B cell (primary cell): ENCODE data around the gene CAMK1D. TPM values are rescaled to one million over a fixed set of nuclear protein-coding genes. Genes with fewer than 3 reads are reported as not detected.
A peak's percentile ranks its signal among the peaks of the same experiment; 100 is the strongest.

Source experiments
- ATAC-seq: fragments of 200-7000 bp; cut with Tn5 transposase; one replicate; pipeline ENCODE4 v1.10.0; 2021; ENCODE audit warnings: low read depth, mild to moderate bottlenecking, moderate number of reproducible peaks, moderate library complexity
- CTCF ChIA-PET: fragments of 350-600 bp; sonication (Branson Sonifier 250); formaldehyde crosslinking; loops from one replicate; lab custom pipeline; 2021; ENCODE audit warnings: antibody characterized with exemption, inconsistent platforms; lab: Charles Lee
- POLR2A ChIA-PET: fragments of 350-600 bp; sonication (Branson Sonifier 250); formaldehyde crosslinking; loops from one replicate; lab custom pipeline; 2021; ENCODE audit warnings: antibody characterized with exemption; lab: Charles Lee
- DNase-seq: peaks from one replicate; pipeline ENCODE4 v3.0.0; 2013
- H2AFZ ChIP-seq: 2 replicates; pipeline ENCODE4 v1.6.1; 2012; ENCODE audit warnings: mild to moderate bottlenecking, low read depth, low read length; ENCODE audit not compliant: insufficient read depth, poor library complexity, severe bottlenecking
- H3K27ac ChIP-seq, 2 donors: 1 replicate in 1 of 2; 2 replicates in 1 of 2; pipeline ENCODE4 v1.5.1; 2012 to 2013; ENCODE audit warnings: low read length in 2 of 2, mild to moderate bottlenecking in 2 of 2, moderate library complexity in 1 of 2
- H3K27me3 ChIP-seq, 4 experiments: fragments of 200-600 bp in 1 of 4; sonication (generic) in 1 of 4; replicated peaks in 1 of 4; 1 replicate in 2 of 4; 2 replicates in 2 of 4; pipeline versions ENCODE4 v1.6.1 to v1.7.0; 2013 to 2016; ENCODE audit warnings: low read length in 3 of 4, mild to moderate bottlenecking in 2 of 4, mixed read lengths in 1 of 4, moderate library complexity in 1 of 4; ENCODE audit not compliant: insufficient read depth in 4 of 4, control insufficient read depth in 3 of 4; ENCODE audit errors: control extremely low read depth in 1 of 4
- H3K36me3 ChIP-seq, 2 experiments: replicated peaks in 1 of 2; 1 replicate in 1 of 2; 2 replicates in 1 of 2; pipeline versions ENCODE4 v1.6.1 to v1.7.1; 2013; ENCODE audit warnings: low read length in 1 of 2; ENCODE audit not compliant: insufficient read depth in 2 of 2, control insufficient read depth in 1 of 2; ENCODE audit errors: control extremely low read depth in 1 of 2, extremely low read depth in 1 of 2
- H3K4me1 ChIP-seq, 2 donors: fragments of 200-600 bp in 1 of 2; sonication (generic) in 1 of 2; 1 replicate in 1 of 2; 2 replicates in 1 of 2; pipeline versions ENCODE4 v1.5.1 to v1.6.1; 2013 to 2017; ENCODE audit warnings: low read length in 2 of 2; ENCODE audit not compliant: control insufficient read depth in 2 of 2, insufficient read depth in 2 of 2
- H3K4me2 ChIP-seq: replicated peaks from 2 replicates; pipeline ENCODE3; 2012; ENCODE audit warnings: mild to moderate bottlenecking, low read depth, low read length; ENCODE audit not compliant: poor library complexity, severe bottlenecking
- H3K4me3 ChIP-seq, 5 experiments: fragments of 200-600 bp in 1 of 5; sonication (generic) in 1 of 5; 1 replicate in 3 of 5; 2 replicates in 2 of 5; pipeline versions ENCODE4 v1.5.1 to v1.7.0; 2011 to 2016; ENCODE audit warnings: low read length in 4 of 5, mild to moderate bottlenecking in 4 of 5, low read depth in 2 of 5, control low read depth in 1 of 5, moderate library complexity in 1 of 5; ENCODE audit not compliant: insufficient read depth in 1 of 5; ENCODE audit errors: control extremely low read depth in 1 of 5, extremely low read depth in 1 of 5
- H3K79me2 ChIP-seq: fragments of 200-600 bp; sonication (generic); one replicate; pipeline ENCODE4 v1.6.0; 2016; ENCODE audit warnings: low read length; ENCODE audit not compliant: control insufficient read depth, insufficient read depth
- H3K9ac ChIP-seq: fragments of 200-600 bp; sonication (generic); 2 replicates; pipeline ENCODE4 v1.6.1; 2017; ENCODE audit warnings: mild to moderate bottlenecking, low read length, moderate library complexity
- H3K9me3 ChIP-seq, 3 donors: one replicate each; pipeline versions ENCODE4 v1.6.1 to v1.7.1; 2013; ENCODE audit warnings: low read length in 2 of 3; ENCODE audit not compliant: control insufficient read depth in 2 of 3, insufficient read depth in 1 of 3; ENCODE audit errors: control extremely low read depth in 1 of 3
- H4K20me1 ChIP-seq: 2 replicates; pipeline ENCODE4 v1.6.0; 2012; ENCODE audit warnings: mild to moderate bottlenecking, low read length; ENCODE audit not compliant: insufficient read depth, control insufficient read depth, poor library complexity, severe bottlenecking
- H3K27ac Mint-ChIP-seq: one replicate; pipeline ENCODE4 v1.8.0; 2021; ENCODE audit warnings: mixed read lengths
- H3K27me3 Mint-ChIP-seq: one replicate; pipeline ENCODE4 v1.8.0; 2021; ENCODE audit warnings: mixed read lengths
- H3K4me1 Mint-ChIP-seq: one replicate; pipeline ENCODE4 v1.8.0; 2021; ENCODE audit warnings: mixed read lengths
- H3K4me3 Mint-ChIP-seq: one replicate; pipeline ENCODE4 v1.8.0; 2021; ENCODE audit warnings: mixed read lengths
- H3K9me3 Mint-ChIP-seq: one replicate; pipeline ENCODE4 v1.8.0; 2022; ENCODE audit warnings: mixed read lengths; ENCODE audit not compliant: insufficient read depth
- EZH2 ChIP-seq: IDR thresholded peaks from 2 replicates; pipeline ENCODE4 v1.6.1; 2012; ENCODE audit warnings: borderline replicate concordance, low read depth, mild to moderate bottlenecking, moderate library complexity, low read length; ENCODE audit not compliant: insufficient read depth, poor library complexity, severe bottlenecking
- WGBS: methylation state at CpG from one replicate; pipeline ENCODE4 v1.1.5; 2013; ENCODE audit warnings: missing lambda C conversion rate; ENCODE audit not compliant: insufficient coverage; 5-methylcytosine and 5-hydroxymethylcytosine counted together
- intact Hi-C: fragments of 100-400 bp; cut with micrococcal nuclease; formaldehyde crosslinking; loops from one replicate; pipeline ENCODE4 v1.10.0; 2022
- polyA plus RNA-seq: library from polyadenylated mRNA; depleted of rRNA; stranded (reverse); fragments of >200 nt; gene quantifications from 2 replicates; pipeline ENCODE4 v1.2.3, GENCODE V29; 2012
- total RNA-seq, 2 donors: library from RNA; stranded (reverse); fragments of 120-200 nt in 1 of 2; gene quantifications; 1 replicate in 1 of 2; 2 replicates in 1 of 2; pipeline versions ENCODE4 v1.2.3 to v1.2.4, GENCODE V29; 2013 to 2022
- TF ChIP-seq, protein P1 (sequence below): fragments of 200-600 bp; IDR thresholded peaks from one replicate; pipeline ENCODE4 v1.8.0; 2022; ENCODE audit warnings: antibody characterized with exemption, mild to moderate bottlenecking

Gene CAMK1D
- total and polyA plus RNA-seq, 2 donors (not counting 1 experiment from before 2014, with no cell fraction given), result 34.1 to 69.7 TPM

DNA sequence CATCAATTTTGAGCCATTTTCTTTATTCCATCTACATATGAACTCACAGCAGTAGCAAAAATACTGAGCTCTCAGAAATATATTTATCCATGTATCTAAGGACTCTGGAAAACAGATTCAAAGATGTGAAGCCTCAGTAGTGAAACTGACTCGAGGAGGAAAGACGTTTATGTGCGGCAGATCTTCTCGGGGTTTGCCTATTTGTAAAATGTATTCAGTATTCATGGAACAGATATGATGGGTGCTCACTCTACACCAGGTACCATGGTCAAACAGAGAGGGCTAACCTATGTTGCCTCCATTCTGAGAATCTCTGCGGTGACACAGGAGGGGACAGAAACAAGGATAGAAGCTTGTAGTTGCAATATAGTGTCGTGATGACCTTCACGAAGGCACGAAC, 93.7 kb downstream of the CAMK1D start:
- peaks cover 89% of the 10 kb centered on the region for H4K20me1 ChIP-seq
- no peak overlapping the region for H3K4me3 ChIP-seq
- H3K36me3 ChIP-seq, result peaks cover 4 to 9% of the 10 kb centered on the region in 2 experiments
- Mint-ChIP-seq H3K4me3 (no peak overlapping the region), H3K4me1 (peaks cover 45% of the 10 kb centered on the region), H3K9me3 (peaks cover 9% of the 10 kb centered on the region), H3K27ac (no peak overlapping the region), H3K27me3 (no peaks in the 10 kb centered on the region)
- H3K79me2 ChIP-seq, result peaks cover 98% of the 10 kb centered on the region
- intact Hi-C loops, result no loop called here
- DNase-seq, result no peak
- no peaks in the 10 kb centered on the region for H3K27me3 ChIP-seq
- no peak overlapping the region for H3K4me2 ChIP-seq
- POLR2A ChIA-PET, result no interaction called here
- peaks cover 0 to 8% (median 8%) of the 10 kb centered on the region in 3 donors for H3K9me3 ChIP-seq
- H3K4me1 ChIP-seq, result peaks cover 0 to 6% of the 10 kb centered on the region in 2 donors
- CTCF ChIA-PET, result no interaction called here
- TF ChIP-seq, protein P1, sequence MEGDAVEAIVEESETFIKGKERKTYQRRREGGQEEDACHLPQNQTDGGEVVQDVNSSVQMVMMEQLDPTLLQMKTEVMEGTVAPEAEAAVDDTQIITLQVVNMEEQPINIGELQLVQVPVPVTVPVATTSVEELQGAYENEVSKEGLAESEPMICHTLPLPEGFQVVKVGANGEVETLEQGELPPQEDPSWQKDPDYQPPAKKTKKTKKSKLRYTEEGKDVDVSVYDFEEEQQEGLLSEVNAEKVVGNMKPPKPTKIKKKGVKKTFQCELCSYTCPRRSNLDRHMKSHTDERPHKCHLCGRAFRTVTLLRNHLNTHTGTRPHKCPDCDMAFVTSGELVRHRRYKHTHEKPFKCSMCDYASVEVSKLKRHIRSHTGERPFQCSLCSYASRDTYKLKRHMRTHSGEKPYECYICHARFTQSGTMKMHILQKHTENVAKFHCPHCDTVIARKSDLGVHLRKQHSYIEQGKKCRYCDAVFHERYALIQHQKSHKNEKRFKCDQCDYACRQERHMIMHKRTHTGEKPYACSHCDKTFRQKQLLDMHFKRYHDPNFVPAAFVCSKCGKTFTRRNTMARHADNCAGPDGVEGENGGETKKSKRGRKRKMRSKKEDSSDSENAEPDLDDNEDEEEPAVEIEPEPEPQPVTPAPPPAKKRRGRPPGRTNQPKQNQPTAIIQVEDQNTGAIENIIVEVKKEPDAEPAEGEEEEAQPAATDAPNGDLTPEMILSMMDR, result no peak
- TF ChIP-seq EZH2, result no peak
- no peak overlapping the region for H2AFZ ChIP-seq
- H3K9ac ChIP-seq, result no peak overlapping the region
- no peak for ATAC-seq
- 96% methylated on average over 7 of the region's 8 CpGs for WGBS
- H3K27ac ChIP-seq, result no peak overlapping the region

DNA sequence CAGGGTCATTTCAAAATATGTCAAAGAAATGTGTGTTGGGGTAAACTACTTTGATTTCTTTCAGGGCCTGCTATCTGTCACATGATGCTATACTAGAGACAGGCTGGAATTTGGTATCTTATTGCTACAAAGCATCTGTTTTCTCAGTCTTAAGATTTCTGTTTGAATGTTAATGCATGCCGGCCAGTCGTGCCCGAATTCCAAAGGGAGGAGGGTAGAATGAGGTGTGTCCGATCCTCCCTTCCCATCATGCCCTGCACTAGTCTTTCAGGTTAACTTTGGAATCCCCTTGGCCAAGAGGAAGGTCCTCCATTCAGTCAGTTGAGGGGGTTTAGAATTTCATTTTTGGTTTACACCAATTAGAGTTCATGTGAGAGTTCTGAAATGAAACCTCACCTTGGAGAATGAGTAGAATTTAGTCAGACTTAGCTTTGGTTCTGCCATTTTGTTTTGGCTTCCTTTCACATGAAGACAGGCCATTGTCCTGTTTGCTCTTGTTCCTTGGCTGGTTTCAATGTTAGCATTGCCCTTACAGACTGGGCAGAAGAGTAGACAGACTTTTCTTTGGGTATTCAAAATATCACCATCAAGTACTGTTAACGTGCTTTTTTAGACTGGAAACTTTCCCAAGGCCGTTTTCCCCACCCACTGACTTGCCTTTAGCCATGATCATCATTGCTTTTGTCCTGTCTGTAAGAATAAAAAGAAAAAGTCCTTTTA, 95.8 kb downstream of the CAMK1D start:
- no CpG with 5 or more reads among the region's 6 CpGs for WGBS
- peaks cover 97% of the 10 kb centered on the region for H3K79me2 ChIP-seq
- ATAC-seq, result no peak
- CTCF ChIA-PET, result no interaction called here
- H3K27ac ChIP-seq, result peak overlapping the region in 1 of 2 donors; percentile 15
- no peaks in the 10 kb centered on the region for H3K9me3 ChIP-seq
- H3K4me3 Mint-ChIP-seq, result no peak overlapping the region
- no peak overlapping the region for H2AFZ ChIP-seq
- no peak overlapping the region for H3K9ac ChIP-seq
- H3K9me3 Mint-ChIP-seq, result no peaks in the 10 kb centered on the region
- H3K27me3 Mint-ChIP-seq, result no peaks in the 10 kb centered on the region
- peaks cover 0 to 4% of the 10 kb centered on the region in 2 experiments for H3K36me3 ChIP-seq
- no peak for TF ChIP-seq EZH2
- TF ChIP-seq, protein P1, result no peak
- intact Hi-C loops, result no loop called here
- H4K20me1 ChIP-seq, result peaks cover 89% of the 10 kb centered on the region
- no peaks in the 10 kb centered on the region for H3K27me3 ChIP-seq
- no peak overlapping the region for H3K4me3 ChIP-seq
- H3K4me2 ChIP-seq, result no peak overlapping the region
- peak overlapping the region; percentile 57 for H3K27ac Mint-ChIP-seq
- DNase-seq, result no peak
- H3K4me1 Mint-ChIP-seq, result peaks cover 59% of the 10 kb centered on the region
- H3K4me1 ChIP-seq, result peaks cover 10 to 19% of the 10 kb centered on the region in 2 donors
- POLR2A ChIA-PET, result no interaction called here
